Astrocyte of the cerebellum (primary cell): Measurements from ENCODE around the gene MAMLD1.

Experiments used
- DNase-seq: peaks from one replicate; pipeline ENCODE4 v3.0.0-alpha.2; 2011; ENCODE audit warnings: low read depth
- H3K4me3 ChIP-seq: 2 replicates; pipeline ENCODE4 v1.5.1; 2011; ENCODE audit warnings: mild to moderate bottlenecking, low read depth, low read length, moderate library complexity
- in situ Hi-C: cut with HindIII; loops from 2 replicates; pipeline ENCODE4 v1.10.0; 2017; ENCODE audit warnings: low sequenced_read_pairs
- TF ChIP-seq, protein P1 (sequence below): IDR thresholded peaks from 2 replicates; pipeline ENCODE4 v1.5.1; 2012; ENCODE audit warnings: low read length, low read depth, moderate library complexity, mild to moderate bottlenecking; ENCODE audit errors: missing control alignments

The MAMLD1 gene

DNA sequence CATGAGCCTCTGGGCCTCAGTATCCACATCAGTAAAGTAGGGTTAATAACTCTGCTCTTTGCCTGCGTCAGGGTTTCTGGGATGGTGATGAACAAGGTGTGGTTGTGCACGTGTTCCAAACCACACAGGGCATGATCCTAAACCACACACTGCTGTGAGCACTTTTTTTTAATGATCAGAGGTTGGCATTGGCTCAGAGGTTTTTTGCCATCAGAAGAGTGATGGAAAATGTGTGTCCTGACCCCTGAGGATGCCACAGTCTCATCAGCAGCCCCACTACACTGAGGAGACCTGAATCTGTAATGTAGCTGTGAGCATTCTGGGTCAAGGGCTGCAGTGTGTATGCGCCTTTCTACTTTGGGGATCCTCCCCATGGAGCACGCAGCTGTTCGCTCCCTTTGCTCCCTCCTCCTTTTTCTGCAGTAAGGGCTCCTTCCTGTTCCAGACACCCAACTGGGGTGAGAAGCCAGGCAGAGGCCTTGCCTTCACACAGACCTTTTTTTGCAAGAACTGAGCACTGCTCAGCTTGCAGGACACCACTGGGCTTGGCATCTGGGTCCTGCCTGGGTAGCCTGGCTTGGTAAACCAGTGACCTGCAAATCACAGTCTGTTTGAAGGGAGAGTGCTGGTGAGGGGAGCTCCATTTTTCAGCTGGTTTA lies 87.5 kb downstream of the MAMLD1 start:
- in situ Hi-C loops, result no loop called here
- no peak for DNase-seq
- no peak overlapping the region for H3K4me3 ChIP-seq
- TF ChIP-seq, protein P1, sequence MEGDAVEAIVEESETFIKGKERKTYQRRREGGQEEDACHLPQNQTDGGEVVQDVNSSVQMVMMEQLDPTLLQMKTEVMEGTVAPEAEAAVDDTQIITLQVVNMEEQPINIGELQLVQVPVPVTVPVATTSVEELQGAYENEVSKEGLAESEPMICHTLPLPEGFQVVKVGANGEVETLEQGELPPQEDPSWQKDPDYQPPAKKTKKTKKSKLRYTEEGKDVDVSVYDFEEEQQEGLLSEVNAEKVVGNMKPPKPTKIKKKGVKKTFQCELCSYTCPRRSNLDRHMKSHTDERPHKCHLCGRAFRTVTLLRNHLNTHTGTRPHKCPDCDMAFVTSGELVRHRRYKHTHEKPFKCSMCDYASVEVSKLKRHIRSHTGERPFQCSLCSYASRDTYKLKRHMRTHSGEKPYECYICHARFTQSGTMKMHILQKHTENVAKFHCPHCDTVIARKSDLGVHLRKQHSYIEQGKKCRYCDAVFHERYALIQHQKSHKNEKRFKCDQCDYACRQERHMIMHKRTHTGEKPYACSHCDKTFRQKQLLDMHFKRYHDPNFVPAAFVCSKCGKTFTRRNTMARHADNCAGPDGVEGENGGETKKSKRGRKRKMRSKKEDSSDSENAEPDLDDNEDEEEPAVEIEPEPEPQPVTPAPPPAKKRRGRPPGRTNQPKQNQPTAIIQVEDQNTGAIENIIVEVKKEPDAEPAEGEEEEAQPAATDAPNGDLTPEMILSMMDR, result no peak

DNA sequence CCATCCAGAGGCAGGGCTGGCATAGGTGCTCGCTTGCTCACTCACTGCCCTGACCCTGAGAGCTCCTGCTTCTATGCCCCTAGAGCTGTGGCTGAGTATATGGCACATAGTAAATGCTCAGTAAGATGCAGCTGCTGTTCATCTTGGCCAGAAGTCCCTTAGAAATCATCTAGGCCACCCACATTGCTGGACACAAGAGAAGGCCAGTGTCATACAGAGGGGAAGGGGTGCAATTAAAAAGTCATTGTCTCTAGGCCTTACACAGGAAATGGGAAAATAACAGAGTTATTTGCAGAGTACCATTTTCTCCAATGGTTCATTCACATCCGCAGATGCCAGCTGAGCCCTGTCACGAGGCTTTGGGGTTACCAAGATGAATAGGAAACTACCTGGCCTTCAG lies 88.8 kb downstream of the MAMLD1 start:
- DNase-seq, result no peak
- in situ Hi-C loops, result no loop called here

DNA sequence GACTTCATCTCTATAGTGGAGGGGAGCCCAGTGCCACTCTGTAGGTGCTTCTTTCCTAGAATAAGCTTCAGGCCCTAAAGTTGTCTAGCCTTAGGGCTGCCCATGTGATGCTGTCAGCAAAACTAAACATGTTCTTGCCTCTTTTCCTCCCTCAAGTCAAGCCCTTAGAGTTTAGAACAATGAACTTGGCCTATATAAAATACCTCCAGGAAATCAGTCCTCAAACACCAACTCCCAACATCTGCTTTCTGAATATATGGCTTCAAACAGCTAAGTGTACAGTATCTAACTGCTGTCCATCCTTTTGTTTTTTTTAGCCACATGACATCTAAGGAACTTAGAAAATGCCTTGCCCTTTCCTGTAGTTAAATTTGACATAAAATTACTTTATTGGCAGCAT lies 91.0 kb downstream of the MAMLD1 start:
- in situ Hi-C loops, result no loop called here
- H3K4me3 ChIP-seq, result no peak overlapping the region
- TF ChIP-seq, protein P1, result no peak
- DNase-seq, result no peak

More for the DNA sequence above, 88.8 kb downstream of the MAMLD1 start:
- no peak overlapping the region for H3K4me3 ChIP-seq
- TF ChIP-seq, protein P1, result no peak

DNA sequence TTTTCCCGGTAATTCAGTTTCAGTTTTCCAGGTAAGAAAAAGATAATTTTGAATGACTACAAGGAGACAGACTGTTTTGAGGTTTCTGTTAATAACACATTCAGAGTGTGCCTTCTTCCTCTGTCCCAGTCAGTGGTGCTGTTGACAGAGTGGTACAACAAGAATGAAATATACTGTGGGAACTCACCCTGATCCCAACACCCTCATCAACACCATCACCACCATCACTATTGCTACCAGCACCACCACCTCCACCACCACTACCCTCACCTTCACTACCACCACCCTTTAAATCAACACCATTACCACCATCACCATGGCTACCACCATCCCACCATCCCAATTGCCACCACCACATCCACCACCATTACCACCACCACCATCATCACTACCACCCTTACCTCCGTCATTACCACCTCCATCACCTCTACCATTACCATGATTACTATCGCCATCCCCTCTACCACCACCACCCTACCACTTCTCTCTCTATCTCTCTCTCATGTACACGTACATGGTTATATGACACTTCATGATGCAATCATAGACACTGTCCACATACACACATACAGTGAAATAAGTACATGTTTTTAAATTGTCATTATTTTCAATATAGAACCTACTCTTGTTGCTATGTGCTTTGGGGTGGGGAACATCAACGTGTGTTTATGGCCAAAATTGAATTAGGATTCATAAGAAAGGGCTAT lies 91.5 kb downstream of the MAMLD1 start:
- TF ChIP-seq, protein P1, result no peak
- in situ Hi-C loops, result no loop called here
- no peak overlapping the region for H3K4me3 ChIP-seq
- DNase-seq, result no peak

DNA sequence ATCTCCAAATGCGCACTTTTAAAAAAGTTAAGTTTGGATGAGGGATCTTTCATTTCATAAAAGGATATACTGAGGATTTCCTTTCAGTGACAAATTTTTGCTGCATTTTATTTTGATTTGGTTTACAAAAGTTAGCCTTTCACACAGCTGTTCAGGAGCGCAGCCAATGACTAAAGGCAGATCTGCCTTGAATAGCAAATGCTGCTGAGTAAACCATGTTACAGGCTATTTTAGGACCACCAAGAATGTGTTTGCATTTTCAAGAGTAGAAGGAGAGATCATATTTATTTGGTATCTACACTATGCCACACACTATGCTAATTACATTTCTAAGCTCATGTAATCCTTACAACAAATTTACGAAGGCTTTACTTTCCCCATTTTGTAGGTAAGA lies 92.1 kb downstream of the MAMLD1 start:
- in situ Hi-C loops, result no loop called here
- H3K4me3 ChIP-seq, result no peak overlapping the region
- TF ChIP-seq, protein P1, result no peak
- no peak for DNase-seq

DNA sequence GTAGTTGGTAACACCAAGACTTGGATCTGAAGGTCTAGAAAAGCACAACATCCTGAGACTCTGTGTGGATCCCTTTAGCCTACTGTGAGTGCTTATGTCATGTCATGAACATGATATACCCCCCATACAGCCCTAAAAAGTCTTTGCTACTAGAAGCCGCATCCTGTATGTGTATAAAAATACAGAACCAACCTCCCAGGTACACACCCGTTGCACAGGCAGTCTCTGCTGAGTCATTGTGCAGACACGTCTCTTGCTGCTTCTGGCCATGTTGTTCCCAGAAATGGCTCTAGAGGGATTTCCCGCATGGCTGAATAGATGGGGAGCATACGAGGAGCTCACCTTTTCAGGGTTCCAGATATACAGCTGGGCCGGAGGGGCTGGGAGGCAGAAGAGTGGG lies 93.3 kb downstream of the MAMLD1 start:
- TF ChIP-seq, protein P1, result no peak
- in situ Hi-C loops, result no loop called here

More for the DNA sequence above, 93.3 kb downstream of the MAMLD1 start:
- no peak for DNase-seq
- no peak overlapping the region for H3K4me3 ChIP-seq
